Upper lobe of left lung (tissue), 6 donors: ENCODE measurements around the gene GRHL3. TPM values are rescaled to one million over a fixed set of nuclear protein-coding genes. Genes with fewer than 3 reads are reported as not detected.

Source experiments
- ATAC-seq, 2 donors: fragments of 200-7000 bp; cut with Tn5 transposase; one replicate each; pipeline ENCODE4 v1.9.1; 2022; ENCODE audit warnings: mild to moderate bottlenecking in 2 of 2, moderate library complexity in 2 of 2; ENCODE audit not compliant: low FRiP score in 2 of 2
- DNase-seq, 2 donors: peaks; one replicate each; pipeline ENCODE4 v3.0.0-alpha.2; 2019 to 2020
- H3K27ac ChIP-seq, 4 donors: fragments of 200-600 bp; sonication (generic); one replicate each; pipeline ENCODE4 v1.5.1; 2016 to 2019
- H3K27me3 ChIP-seq, 4 donors: fragments of 200-600 bp; sonication (generic); one replicate each; pipeline ENCODE4 v1.5.1; 2017 to 2019
- H3K36me3 ChIP-seq, 4 donors: fragments of 200-600 bp; sonication (generic); one replicate each; pipeline ENCODE4 v1.5.1; 2016 to 2019
- H3K4me1 ChIP-seq, 4 donors: fragments of 200-600 bp; sonication (generic); one replicate each; pipeline ENCODE4 v1.5.1; 2018 to 2019
- H3K4me3 ChIP-seq, 4 donors: fragments of 200-600 bp; sonication (generic); one replicate each; pipeline ENCODE4 v1.5.1; 2017 to 2019; ENCODE audit warnings: mild to moderate bottlenecking in 2 of 4, moderate library complexity in 1 of 4
- H3K9me3 ChIP-seq, 4 donors: fragments of 200-600 bp; sonication (generic); one replicate each; pipeline ENCODE4 v1.5.1; 2018 to 2019
- CTCF ChIP-seq, 6 experiments: fragments of 450-650 bp in 4 of 6; fragments of 200-600 bp in 2 of 6; sonication (generic) in 2 of 6; IDR thresholded peaks; one replicate each; pipeline ENCODE4 v1.5.1; 2016 to 2019; ENCODE audit warnings: antibody characterized with exemption in 6 of 6
- EP300 ChIP-seq, 4 donors: sonication (generic); formaldehyde crosslinking; IDR thresholded peaks; one replicate each; pipeline ENCODE4 v1.5.1; 2017; ENCODE audit warnings: antibody characterized with exemption in 4 of 4, control low read depth in 2 of 4
- POLR2A ChIP-seq, 4 donors: fragments of 450-650 bp; IDR thresholded peaks; one replicate each; pipeline ENCODE4 v1.5.1; 2016 to 2017; ENCODE audit warnings: antibody characterized with exemption in 4 of 4, mild to moderate bottlenecking in 2 of 4
- POLR2AphosphoS5 ChIP-seq, 2 donors: sonication (generic); formaldehyde crosslinking; IDR thresholded peaks; one replicate each; pipeline ENCODE4 v1.5.1; 2017; ENCODE audit warnings: antibody characterized with exemption in 2 of 2
- WGBS, 2 donors: methylation state at CpG; one replicate each; pipeline ENCODE4 v1.1.5; 2017 to 2018; 5-methylcytosine and 5-hydroxymethylcytosine counted together
- total RNA-seq, 6 donors: library from RNA; depleted of rRNA in 4 of 6; stranded (reverse); fragments of >200 nt in 4 of 6; gene quantifications; one replicate each; pipeline versions ENCODE4 v1.1.0 to v1.2.1, GENCODE V29; 2016 to 2021
- donor health status: DM: no; HTN: no; CAD: no; lungs with moderate emphysema.
- donor health status: DM: no; HTN: yes; CAD: no; lungs with severe emphysema.

GRHL3 gene
- total RNA-seq, 6 donors from 2014 or later = 0.09 to 0.24 TPM; not detected in 4

- Histone ChIP-seq H3K36me3 (peaks cover 0 to 26% (median 0%) of the 10 kb centered on the region in 4 donors), H3K9me3 (no peaks in the 10 kb centered on the region), H3K27me3 (no peaks in the 10 kb centered on the region), H3K4me1 (no peaks in the 10 kb centered on the region), H3K4me3 (no peak overlapping the region), H3K27ac (no peak overlapping the region)
- WGBS, 2 donors = 87 to 93% methylated on average over 13 of the region's 13 CpGs
- no peak for DNase-seq
- TF ChIP-seq EP300 (IDR thresholded peaks at IDR 0.05) (no peak), POLR2AphosphoS5 (IDR thresholded peaks at IDR 0.05) (no peak), CTCF (IDR thresholded peaks at IDR 0.05) (no peak), POLR2A (IDR thresholded peaks at IDR 0.05) (no peak)
- no peak for ATAC-seq
These were observed 56.0 kb downstream of the GRHL3 start for GRCh38 chr1:24374891-24375786.

- H3K4me3 ChIP-seq = no peak overlapping the region
- no peaks in the 10 kb centered on the region for H3K27me3 ChIP-seq
- WGBS, 2 donors = 84 to 89% methylated on average over 8 of the region's 8 CpGs
- no peaks in the 10 kb centered on the region for H3K9me3 ChIP-seq
- ATAC-seq (no peak), DNase-seq (no peak)
- H3K4me1 ChIP-seq = peaks cover 9 to 13% (median 11%) of the 10 kb centered on the region in 4 donors
- no peak overlapping the region for H3K27ac ChIP-seq
- peaks cover 0 to 24% (median 0%) of the 10 kb centered on the region in 4 donors for H3K36me3 ChIP-seq
- TF ChIP-seq CTCF (IDR thresholded peaks at IDR 0.05) (no peak), POLR2AphosphoS5 (IDR thresholded peaks at IDR 0.05) (no peak), POLR2A (IDR thresholded peaks at IDR 0.05) (no peak), EP300 (IDR thresholded peaks at IDR 0.05) (no peak)
These were observed 60.7 kb downstream of the GRHL3 start for GRCh38 chr1:24379733-24380315.

GRCh38 chr1:24380508-24380907 is 61.4 kb downstream of the GRHL3 start:
- Histone ChIP-seq H3K4me3 (no peak overlapping the region), H3K4me1 (peaks cover 15 to 20% (median 17%) of the 10 kb centered on the region in 4 donors), H3K27ac (no peak overlapping the region), H3K27me3 (no peaks in the 10 kb centered on the region), H3K36me3 (peaks cover 0 to 24% (median 0%) of the 10 kb centered on the region in 4 donors), H3K9me3 (no peaks in the 10 kb centered on the region)
- no peak for TF ChIP-seq POLR2A (IDR thresholded peaks at IDR 0.05)
- no peak for TF ChIP-seq EP300 (IDR thresholded peaks at IDR 0.05)
- no peak for TF ChIP-seq CTCF (IDR thresholded peaks at IDR 0.05)
- DNase-seq (no peak), ATAC-seq (no peak)
- WGBS, 2 donors = 93 to 94% methylated on average over 4 to 5 of the region's 5 CpGs

GRCh38 chr1:24381256-24381655 is 62.1 kb downstream of the GRHL3 start:
- Histone ChIP-seq H3K4me3 (no peak overlapping the region), H3K9me3 (no peaks in the 10 kb centered on the region), H3K27me3 (no peaks in the 10 kb centered on the region), H3K4me1 (peaks cover 22 to 27% (median 24%) of the 10 kb centered on the region in 4 donors), H3K36me3 (peaks cover 0 to 24% (median 0%) of the 10 kb centered on the region in 4 donors), H3K27ac (no peak overlapping the region)
- no peak for ATAC-seq
- 90 to 91% methylated on average over 2 of the region's 2 CpGs for WGBS, 2 donors
- DNase-seq = no peak
- TF ChIP-seq POLR2A (IDR thresholded peaks at IDR 0.05) (no peak), EP300 (IDR thresholded peaks at IDR 0.05) (no peak), POLR2AphosphoS5 (IDR thresholded peaks at IDR 0.05) (no peak), CTCF (IDR thresholded peaks at IDR 0.05) (no peak)
